DOHH2 (cell line): ENCODE results near the gene SPNS2.

Experiments
- CTCF ChIP-seq: fragments of 200-600 bp; sonication (generic); IDR thresholded peaks from one replicate; pipeline ENCODE4 v1.5.1; 2014; ENCODE audit warnings: antibody characterized with exemption, mild to moderate bottlenecking, low read depth, low read length; ENCODE audit not compliant: poor library complexity, severe bottlenecking
- EZH2phosphoT487 ChIP-seq: fragments of 200-600 bp; sonication (generic); IDR thresholded peaks from 2 replicates; pipeline ENCODE4 v1.6.1; 2017; ENCODE audit warnings: borderline replicate concordance, mild to moderate bottlenecking, antibody characterized with exemption, low read length, moderate library complexity, mixed read lengths

DNA sequence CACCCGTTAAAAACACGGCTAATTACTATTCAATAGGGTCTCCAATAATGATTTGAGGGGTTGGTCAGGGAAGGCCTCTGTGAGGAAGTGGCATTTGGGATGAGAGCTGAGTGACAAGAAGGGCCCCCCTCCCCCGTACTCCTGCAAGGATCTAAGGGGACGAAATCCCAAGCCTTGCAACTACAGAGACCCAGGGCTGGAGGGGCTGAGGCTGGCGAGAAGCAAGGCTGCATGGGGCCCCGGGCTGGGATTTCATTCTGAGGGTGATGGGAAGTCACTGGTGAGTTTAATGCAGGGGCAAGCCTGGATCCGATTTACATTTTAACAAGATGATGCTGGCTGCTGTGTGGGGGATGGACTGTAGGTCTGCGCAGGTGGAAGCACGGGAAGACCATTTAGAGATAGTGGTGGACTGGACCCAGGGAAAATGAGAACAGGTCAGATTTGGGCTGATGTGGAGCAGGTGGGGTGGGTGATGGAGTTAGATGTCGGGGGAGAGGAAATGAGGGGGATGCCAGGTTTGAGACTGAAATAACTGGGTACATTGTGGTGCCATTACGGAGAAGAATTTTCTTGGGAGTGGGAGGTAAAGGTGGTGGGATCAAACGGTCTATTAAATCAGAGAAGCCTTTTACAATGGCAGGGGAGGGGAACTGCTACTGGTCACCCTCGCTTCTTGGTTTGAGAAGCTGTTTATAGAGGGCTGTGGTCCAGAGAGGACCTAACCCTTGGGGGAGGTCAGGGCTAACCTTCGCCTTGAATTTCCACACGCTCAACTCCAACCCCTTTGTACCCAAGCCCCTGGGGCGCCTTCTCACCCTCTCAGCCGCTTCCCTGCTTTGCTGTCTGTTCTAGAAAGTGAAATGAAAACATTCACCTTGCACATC lies 57.4 kb downstream of the SPNS2 start:
- TF ChIP-seq CTCF (no peak), EZH2phosphoT487 (no peak)
